Bone marrow (tissue), 2 donors: ENCODE data around the gene DDX1.
"Not testable (repeated sequence)": the region's sequence is repeated elsewhere in the genome, so short reads cannot be mapped to it uniquely, and the experiment has no call there.

ENCODE experiments used
- DNase-seq, 2 donors: peaks; one replicate each; lab custom pipeline; 2025; lab: John Stamatoyannopoulos, UW

Gene DDX1

GRCh38 chr2:15595936-15596335, 4.3 kb downstream of the DDX1 start:
- DNase-seq, result no peak

- no peak for DNase-seq
Measured at GRCh38 chr2:15596350-15596749, 4.7 kb downstream of the DDX1 start.

GRCh38 chr2:15596968-15597367, 5.3 kb downstream of the DDX1 start:
- DNase-seq, result no peak

- no peak for DNase-seq
Measured at GRCh38 chr2:15599994-15600393, 8.3 kb downstream of the DDX1 start.

GRCh38 chr2:15601681-15602080, 10.0 kb downstream of the DDX1 start:
- no peak for DNase-seq

- DNase-seq, result no peak
Measured at GRCh38 chr2:15602393-15602792, 10.7 kb downstream of the DDX1 start.

GRCh38 chr2:15603044-15603765, 11.5 kb downstream of the DDX1 start:
- DNase-seq, result no peak

GRCh38 chr2:15603948-15604347, 12.3 kb downstream of the DDX1 start:
- no peak for DNase-seq

GRCh38 chr2:15605721-15606120, 14.1 kb downstream of the DDX1 start:
- DNase-seq, result no peak

GRCh38 chr2:15606481-15607441, 15.1 kb downstream of the DDX1 start:
- no peak for DNase-seq

GRCh38 chr2:15607709-15608391, 16.2 kb downstream of the DDX1 start:
- no peak for DNase-seq

- no peak for DNase-seq
Measured at GRCh38 chr2:15608392-15608761, 16.7 kb downstream of the DDX1 start.

- DNase-seq, result no peak
Measured at GRCh38 chr2:15609341-15610042, 17.8 kb downstream of the DDX1 start.

GRCh38 chr2:15610430-15610952, 18.8 kb downstream of the DDX1 start:
- DNase-seq, result no peak

- DNase-seq, result not testable (repeated sequence)
Measured at GRCh38 chr2:15612101-15612500, 20.4 kb downstream of the DDX1 start.

- no peak for DNase-seq
Measured at GRCh38 chr2:15613736-15614429, 22.2 kb downstream of the DDX1 start.

- no peak for DNase-seq
Measured at GRCh38 chr2:15614545-15615300, 23.1 kb downstream of the DDX1 start.

- no peak for DNase-seq
Measured at GRCh38 chr2:15615301-15615920, 23.7 kb downstream of the DDX1 start.

- DNase-seq, result no peak
Measured at GRCh38 chr2:15616429-15616828, 24.8 kb downstream of the DDX1 start.
